Esophagus squamous epithelium (tissue), 5 donors: ENCODE measurements around the gene CEBPE. TPM values are rescaled to one million over a fixed set of nuclear protein-coding genes. Genes with fewer than 3 reads are reported as not detected.

Experiments
- DNase-seq: peaks from one replicate; lab custom pipeline; 2025; lab: John Stamatoyannopoulos, UW
- H3K27ac ChIP-seq, 4 donors: fragments of 200-600 bp; sonication (generic); one replicate each; pipeline ENCODE4 v1.5.1; 2016 to 2019; ENCODE audit warnings: mild to moderate bottlenecking in 1 of 4
- H3K27me3 ChIP-seq, 4 donors: fragments of 200-600 bp; sonication (generic); 1 replicate in 3 of 4; 2 replicates in 1 of 4; pipeline versions ENCODE4 v1.5.1 to v1.6.0; 2017 to 2021; ENCODE audit warnings: antibody characterized with exemption in 1 of 4
- H3K36me3 ChIP-seq, 3 donors: fragments of 200-600 bp; sonication (generic); one replicate each; pipeline ENCODE4 v1.5.1; 2016 to 2019
- H3K4me1 ChIP-seq, 3 donors: fragments of 200-600 bp; sonication (generic); one replicate each; pipeline ENCODE4 v1.5.1; 2017 to 2019
- H3K4me3 ChIP-seq, 4 donors: fragments of 200-600 bp; sonication (generic); 1 replicate in 3 of 4; 2 replicates in 1 of 4; pipeline ENCODE4 v1.5.1; 2016 to 2019; ENCODE audit warnings: mild to moderate bottlenecking in 2 of 4, moderate library complexity in 1 of 4
- H3K9me3 ChIP-seq, 3 donors: fragments of 200-600 bp; sonication (generic); one replicate each; pipeline ENCODE4 v1.5.1; 2016 to 2019
- CTCF ChIP-seq, 6 experiments: fragments of 450-650 bp in 4 of 6; fragments of 200-600 bp in 2 of 6; sonication (generic) in 2 of 6; IDR thresholded peaks; one replicate each; pipeline ENCODE4 v1.5.1; 2016 to 2019; ENCODE audit warnings: antibody characterized with exemption in 6 of 6, mild to moderate bottlenecking in 4 of 6, moderate library complexity in 4 of 6
- POLR2A ChIP-seq, 4 donors: fragments of 450-650 bp; IDR thresholded peaks; one replicate each; pipeline ENCODE4 v1.6.1; 2017; ENCODE audit warnings: antibody characterized with exemption in 4 of 4, mild to moderate bottlenecking in 4 of 4, moderate library complexity in 3 of 4
- WGBS, 2 donors: methylation state at CpG; one replicate each; pipeline ENCODE4 v1.1.5; 2018; 5-methylcytosine and 5-hydroxymethylcytosine counted together
- intact Hi-C: fragments of 100-400 bp; cut with DNase I; formaldehyde crosslinking; loops from one replicate; pipeline ENCODE4 v1.15.0; 2022
- total RNA-seq, 4 donors: library from RNA; depleted of rRNA; stranded (reverse); fragments of >200 nt; gene quantifications; one replicate each; pipeline ENCODE4 v1.1.0, GENCODE V29; 2016
- donor health status: DM: yes; HTN: yes; CAD: no.

Gene CEBPE
- total RNA-seq, 4 donors from 2014 or later: not detected

- intact Hi-C loops: no loop called here
- H3K4me3 ChIP-seq: no peak overlapping the region
Measured at GRCh38 chr14:23101986-23102625, 16.9 kb downstream of the CEBPE start.

DNA sequence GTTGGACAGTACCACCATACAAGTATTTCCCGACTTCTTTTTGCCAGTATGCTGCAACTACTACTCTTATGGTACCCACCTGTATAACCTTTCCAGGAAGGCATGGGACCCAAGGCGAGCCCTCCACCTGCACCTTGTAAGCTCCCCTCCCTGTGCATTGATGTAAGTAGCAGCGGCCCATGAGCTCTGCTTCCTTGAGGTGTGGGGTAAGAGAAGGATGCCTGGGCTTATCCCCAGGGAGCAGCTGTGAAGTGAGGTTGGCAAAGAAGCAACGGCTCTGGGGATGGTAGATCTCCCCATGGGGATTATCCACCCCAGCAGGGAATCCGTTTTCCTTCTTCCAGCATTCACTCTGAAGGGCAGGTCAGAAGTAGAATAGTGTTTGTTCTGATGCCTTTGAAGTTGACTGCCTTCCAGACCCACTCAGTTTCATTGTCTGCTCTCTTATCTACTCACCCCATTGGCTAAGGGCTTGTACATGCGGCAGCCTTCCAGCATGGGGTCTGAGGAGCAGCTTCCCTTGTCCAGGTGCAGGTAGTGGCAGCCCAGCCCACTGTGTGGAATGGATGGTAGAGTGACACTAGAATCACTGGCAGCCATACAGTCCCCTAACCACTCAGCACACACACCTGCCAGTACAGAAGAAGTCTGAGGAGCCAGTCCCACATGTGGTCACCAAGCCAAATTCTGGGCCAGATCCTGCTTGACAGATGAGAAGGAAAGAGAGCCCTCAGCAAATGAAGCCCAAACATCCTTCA lies 17.7 kb downstream of the CEBPE start:
- peaks cover 8 to 17% (median 10%) of the 10 kb centered on the region in 3 donors for H3K4me1 ChIP-seq
- intact Hi-C loops: no loop called here
- DNase-seq: no peak
- H3K4me3 ChIP-seq: no peak overlapping the region
- no peak overlapping the region for H3K27ac ChIP-seq
- WGBS, 2 donors: 72 to 84% methylated on average over 5 of the region's 6 CpGs
- no peaks in the 10 kb centered on the region for H3K9me3 ChIP-seq
- no peaks in the 10 kb centered on the region for H3K27me3 ChIP-seq
- peaks cover 0 to 21% (median 7%) of the 10 kb centered on the region in 3 donors for H3K36me3 ChIP-seq
- TF ChIP-seq POLR2A (IDR thresholded peaks at IDR 0.05) (no peak), CTCF (IDR thresholded peaks at IDR 0.05) (no peak)

More at GRCh38 chr14:23101986-23102625, 16.9 kb downstream of the CEBPE start:
- 62 to 70% methylated on average over 5 to 7 of the region's 10 CpGs for WGBS, 2 donors
- DNase-seq: no peak
- Histone ChIP-seq H3K27ac (no peak overlapping the region), H3K27me3 (no peaks in the 10 kb centered on the region), H3K36me3 (peaks cover 0 to 21% (median 7%) of the 10 kb centered on the region in 3 donors), H3K4me1 (peaks cover 3 to 10% (median 4%) of the 10 kb centered on the region in 3 donors), H3K9me3 (no peaks in the 10 kb centered on the region)
- TF ChIP-seq POLR2A (IDR thresholded peaks at IDR 0.05) (no peak), CTCF (IDR thresholded peaks at IDR 0.05) (no peak)

GRCh38 chr14:23099212-23099861 lies 19.7 kb downstream of the CEBPE start:
- intact Hi-C loops: no loop called here
- peaks cover 0 to 21% (median 7%) of the 10 kb centered on the region in 3 donors for H3K36me3 ChIP-seq
- DNase-seq: no peak
- peaks cover 8 to 21% (median 10%) of the 10 kb centered on the region in 3 donors for H3K4me1 ChIP-seq
- TF ChIP-seq POLR2A (IDR thresholded peaks at IDR 0.05) (no peak), CTCF (IDR thresholded peaks at IDR 0.05) (no peak)
- 83 to 93% methylated on average over 5 to 7 of the region's 10 CpGs for WGBS, 2 donors
- H3K9me3 ChIP-seq: no peaks in the 10 kb centered on the region
- H3K4me3 ChIP-seq: no peak overlapping the region
- no peak overlapping the region for H3K27ac ChIP-seq
- H3K27me3 ChIP-seq: no peaks in the 10 kb centered on the region

DNA sequence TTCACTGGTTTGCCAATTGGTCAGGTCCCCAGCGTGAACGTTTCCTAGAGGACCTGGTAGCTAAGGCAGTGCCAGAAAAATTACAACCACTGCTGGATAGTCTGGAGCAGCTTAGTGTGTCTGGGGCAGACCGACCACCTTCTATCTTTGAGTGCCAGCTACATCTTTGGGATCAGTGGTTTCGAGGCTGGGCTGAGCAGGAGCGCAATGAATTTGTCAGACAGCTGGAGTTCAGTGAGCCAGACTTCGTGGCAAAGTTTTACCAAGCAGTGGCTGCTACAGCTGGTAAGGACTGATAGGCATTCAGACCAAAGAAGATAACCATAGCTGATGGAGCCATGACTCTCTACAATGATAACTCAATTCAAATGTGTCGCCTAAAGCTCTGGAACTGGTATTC lies 21.3 kb downstream of the CEBPE start:
- 88 to 90% methylated on average over 7 of the region's 7 CpGs for WGBS, 2 donors
- no peak for DNase-seq
- intact Hi-C loops: no loop called here
- TF ChIP-seq CTCF (IDR thresholded peaks at IDR 0.05): no peak
- TF ChIP-seq POLR2A (IDR thresholded peaks at IDR 0.05): no peak
- Histone ChIP-seq H3K36me3 (peaks cover 0 to 26% (median 7%) of the 10 kb centered on the region in 3 donors), H3K4me1 (peaks cover 16 to 36% (median 22%) of the 10 kb centered on the region in 3 donors), H3K4me3 (no peak overlapping the region), H3K9me3 (no peaks in the 10 kb centered on the region), H3K27ac (no peak overlapping the region), H3K27me3 (no peaks in the 10 kb centered on the region)
